NCI-H2107 treated with DMSO at 0.1 percent for 48 hours (cell line): ENCODE data around the gene FKBP5.
"Not testable (repeated sequence)": the region's sequence is repeated elsewhere in the genome, so short reads cannot be mapped to it uniquely, and the experiment has no call there.

Source experiments
- DNase-seq: peaks from one replicate; lab custom pipeline; 2025; ENCODE audit not compliant: unreplicated experiment; lab: John Stamatoyannopoulos, UW

The FKBP5 gene

GRCh38 chr6:35688605-35689322 is at the start of gene FKBP5:
Gene FKBP5, minus strand, starts transcription at chr6:35688915. Its CDS starts 46,091 bp downstream, at chr6:35642824.
- no peak for DNase-seq

DNA sequence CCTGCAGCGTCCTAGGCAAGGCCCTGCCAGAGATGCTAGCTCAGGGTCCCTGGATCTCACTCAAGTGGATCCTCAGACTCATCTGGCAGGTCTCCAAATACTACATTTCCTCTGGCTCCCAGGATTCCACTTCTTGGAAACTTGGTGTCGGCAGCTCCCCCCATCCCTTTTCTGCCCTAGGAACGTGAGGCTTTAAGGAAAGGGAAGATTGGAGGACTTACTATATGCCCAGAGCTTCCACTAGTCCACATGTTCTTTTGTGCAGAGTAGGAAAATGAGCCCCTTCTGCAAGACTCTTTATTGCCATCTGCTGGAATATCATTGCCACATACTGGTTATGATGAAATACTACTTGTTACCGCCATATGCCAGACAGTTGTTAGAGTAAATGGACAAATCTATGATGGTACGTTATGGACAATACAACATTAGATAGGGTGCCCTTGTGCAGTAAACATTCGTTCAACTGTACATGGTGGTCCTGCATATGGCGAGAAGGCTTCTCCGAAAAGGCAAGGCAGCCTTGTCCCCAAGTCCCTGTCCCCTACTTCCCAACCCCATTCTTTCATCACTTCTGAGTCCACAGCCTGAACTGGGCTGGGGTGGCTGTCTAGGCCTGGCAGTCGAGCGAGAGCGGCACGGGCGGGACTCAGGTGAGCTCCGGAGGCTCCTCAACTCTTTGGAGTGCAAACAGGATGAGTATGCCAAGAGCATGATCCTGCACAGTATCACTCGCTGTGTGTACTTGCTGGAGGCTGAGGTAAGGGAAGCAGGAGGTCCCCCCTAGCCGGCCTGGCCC is 48.9 kb upstream of the FKBP5 start:
- peak; percentile 49 for DNase-seq

- no peak for DNase-seq
These were observed 48.3 kb upstream of the FKBP5 start, which contains the start of gene ARMC12 for GRCh38 chr6:35736982-35737412. Gene ARMC12, plus strand, starts transcription at chr6:35737032. Its CDS starts 77 bp downstream, at chr6:35737109.

DNA sequence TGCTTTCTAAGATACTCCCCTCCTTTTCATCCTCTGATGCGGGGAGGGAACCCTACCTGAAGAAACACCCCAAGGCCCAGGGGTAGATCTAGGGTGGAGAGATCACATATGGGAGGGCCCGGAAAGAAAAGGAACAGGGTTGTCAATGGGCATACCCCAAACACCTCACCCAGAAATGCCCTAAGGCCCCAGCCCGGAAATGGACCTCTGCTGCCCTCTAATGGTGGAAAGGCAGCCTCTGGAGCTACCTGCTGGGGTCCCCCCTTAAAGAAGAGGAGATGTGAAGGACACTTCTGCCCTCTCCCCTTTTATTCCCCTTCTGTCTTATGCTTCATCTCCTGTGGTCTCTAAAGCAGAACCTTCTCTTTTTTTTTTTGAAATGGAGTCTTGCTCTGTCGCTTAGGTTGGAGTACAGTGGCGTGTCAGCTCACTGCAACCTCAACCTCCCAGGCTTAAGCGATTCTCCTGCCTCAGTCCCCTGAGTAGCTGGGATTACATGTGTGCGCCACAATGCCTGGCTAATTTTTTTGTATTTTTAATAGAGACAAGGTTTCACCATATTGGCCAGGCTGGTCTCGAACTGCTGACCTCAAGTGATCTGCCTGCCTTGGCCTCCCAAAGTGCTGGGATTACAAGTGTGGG is 47.7 kb upstream of the FKBP5 start:
- DNase-seq: peak; percentile 12

- no peak for DNase-seq
These were observed 46.7 kb upstream of the FKBP5 start for GRCh38 chr6:35735452-35735851.

DNA sequence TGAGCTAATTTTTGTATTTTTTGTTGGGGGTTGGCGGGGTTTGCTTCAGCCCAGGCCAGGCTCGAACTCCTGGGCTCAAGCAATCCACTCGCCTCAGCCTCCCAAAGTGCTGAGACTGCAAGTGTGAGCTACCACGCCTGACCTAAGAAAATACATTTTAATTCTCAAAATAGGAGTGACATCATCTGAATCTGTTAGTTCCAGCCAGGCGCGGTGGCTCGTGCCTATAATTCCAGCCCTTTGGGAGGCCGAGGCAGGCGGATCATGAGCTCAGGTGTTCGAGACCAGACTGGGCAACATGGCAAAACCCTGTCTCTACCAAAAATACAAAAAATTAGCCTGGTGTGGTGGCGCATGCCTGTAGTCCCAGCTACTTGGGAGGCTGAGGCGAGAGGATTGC is 45.6 kb upstream of the FKBP5 start:
- DNase-seq: not testable (repeated sequence)

GRCh38 chr6:35733633-35734032 is 44.9 kb upstream of the FKBP5 start:
- no peak for DNase-seq

DNA sequence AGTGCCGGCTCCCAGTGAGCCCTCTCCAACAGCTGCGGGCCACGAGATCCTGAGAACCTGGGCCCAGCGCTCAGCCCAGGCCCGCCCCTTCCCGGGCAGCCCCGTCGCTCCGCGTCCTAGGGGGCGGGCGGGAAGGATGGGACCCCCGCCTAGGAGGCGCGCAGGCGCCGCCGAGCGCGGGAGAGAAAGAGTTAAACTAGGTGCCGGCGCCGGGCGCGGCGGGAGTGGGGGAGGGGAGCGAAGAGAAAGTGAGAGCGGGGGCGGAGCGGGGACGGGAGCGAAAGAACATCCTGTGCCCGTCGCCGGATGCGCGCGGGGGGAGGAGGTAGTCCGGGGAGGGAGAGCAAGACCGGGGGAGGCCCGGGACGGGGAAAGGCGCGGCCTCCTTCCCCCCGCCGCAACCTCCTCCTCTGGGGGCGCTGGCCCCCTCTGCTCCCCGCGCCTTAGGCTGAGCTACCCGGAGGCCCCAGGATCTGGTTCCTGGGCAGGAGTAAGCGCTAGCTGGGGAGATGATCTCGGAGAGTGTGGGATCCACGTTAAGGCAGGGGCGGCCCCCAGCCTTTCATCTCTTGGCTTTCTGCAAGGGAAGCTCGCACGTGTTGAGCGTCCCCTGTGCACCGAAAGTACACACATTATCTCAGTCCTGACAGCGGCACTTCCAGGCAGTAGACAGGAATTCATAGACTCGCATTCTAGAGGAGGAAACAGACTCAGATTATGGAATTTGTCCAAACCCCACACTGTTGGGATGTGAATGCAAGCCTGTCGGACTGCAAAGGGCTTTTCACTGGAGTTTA is 43.2 kb upstream of the FKBP5 start:
- DNase-seq: peak; percentile 2

DNA sequence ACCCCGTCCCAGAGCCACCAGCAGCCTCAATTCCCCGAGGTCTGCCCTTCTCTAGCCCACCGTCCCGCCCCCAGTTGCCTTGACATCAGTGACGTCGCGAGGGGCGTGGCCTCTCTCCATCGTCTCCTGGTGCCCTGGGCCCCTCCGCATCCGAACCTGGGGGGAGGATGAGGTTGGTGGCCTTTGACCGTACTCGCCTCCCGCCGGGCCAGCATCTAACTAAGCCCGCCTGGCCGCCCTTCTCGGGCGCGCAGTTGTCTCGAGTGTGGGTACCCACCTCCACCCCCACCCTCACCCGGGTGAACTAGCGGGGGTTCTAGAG is 42.7 kb upstream of the FKBP5 start:
- DNase-seq: peak; percentile 34

GRCh38 chr6:35730745-35731413 is 42.2 kb upstream of the FKBP5 start:
- DNase-seq: no peak

DNA sequence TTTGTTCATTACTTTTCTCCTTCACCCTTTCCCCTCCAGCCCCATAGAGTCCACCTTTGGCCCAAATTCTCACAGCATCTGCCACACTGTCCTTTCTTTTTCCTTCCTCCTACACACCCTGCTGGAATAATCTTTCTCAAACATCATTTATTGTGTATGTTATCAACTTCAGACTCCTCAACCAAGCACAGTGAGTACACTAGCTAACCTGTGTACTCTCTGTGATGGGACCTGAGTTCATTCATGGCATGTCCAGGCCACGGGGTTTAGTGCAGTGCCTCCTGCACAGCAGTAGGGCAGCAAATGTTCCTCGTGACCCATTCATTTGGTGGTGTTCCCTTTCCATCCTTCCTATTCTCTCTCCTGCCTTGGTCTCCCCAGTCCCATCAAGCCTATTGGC is 41.0 kb upstream of the FKBP5 start:
- no peak for DNase-seq

- DNase-seq: peak; percentile 3
These were observed 40.3 kb upstream of the FKBP5 start for GRCh38 chr6:35728683-35729678.

DNA sequence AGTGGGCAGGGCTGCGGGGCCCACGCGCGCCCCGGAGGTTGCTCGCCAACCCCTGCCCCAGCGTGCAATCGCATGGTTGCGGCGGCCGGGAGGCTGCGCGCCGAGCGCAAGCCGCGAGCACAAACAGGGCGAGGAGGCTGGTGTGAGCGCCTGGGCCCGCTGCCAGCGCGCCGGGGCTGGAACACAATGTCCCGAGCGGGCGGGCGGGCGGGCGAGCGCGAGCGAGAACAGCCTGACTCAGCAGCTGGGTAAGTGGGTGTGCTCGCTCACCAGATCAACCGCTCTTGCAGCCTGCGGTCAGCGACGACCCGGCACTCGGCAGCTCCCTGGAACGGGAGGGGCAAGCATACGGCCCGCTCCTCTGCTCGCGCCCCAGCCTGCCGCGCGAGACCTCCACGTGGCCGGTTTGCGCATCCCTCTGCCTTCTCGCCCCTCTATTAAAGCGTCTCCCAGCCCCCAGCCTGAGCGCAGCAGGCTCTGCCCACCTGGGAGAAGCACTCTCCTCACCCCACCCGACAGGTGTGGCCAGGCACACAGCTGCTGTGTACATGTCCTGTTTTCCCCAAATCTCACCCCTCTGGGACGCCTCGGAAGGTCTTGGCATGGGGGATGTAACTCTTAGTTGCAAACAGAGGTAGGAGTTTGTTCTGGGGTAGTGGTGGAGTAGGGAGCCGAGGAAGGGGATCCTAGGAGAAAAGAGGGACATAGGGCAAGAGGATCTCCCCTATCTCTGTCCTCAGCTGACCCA is 39.4 kb upstream of the FKBP5 start:
- peak; percentile 52 for DNase-seq

DNA sequence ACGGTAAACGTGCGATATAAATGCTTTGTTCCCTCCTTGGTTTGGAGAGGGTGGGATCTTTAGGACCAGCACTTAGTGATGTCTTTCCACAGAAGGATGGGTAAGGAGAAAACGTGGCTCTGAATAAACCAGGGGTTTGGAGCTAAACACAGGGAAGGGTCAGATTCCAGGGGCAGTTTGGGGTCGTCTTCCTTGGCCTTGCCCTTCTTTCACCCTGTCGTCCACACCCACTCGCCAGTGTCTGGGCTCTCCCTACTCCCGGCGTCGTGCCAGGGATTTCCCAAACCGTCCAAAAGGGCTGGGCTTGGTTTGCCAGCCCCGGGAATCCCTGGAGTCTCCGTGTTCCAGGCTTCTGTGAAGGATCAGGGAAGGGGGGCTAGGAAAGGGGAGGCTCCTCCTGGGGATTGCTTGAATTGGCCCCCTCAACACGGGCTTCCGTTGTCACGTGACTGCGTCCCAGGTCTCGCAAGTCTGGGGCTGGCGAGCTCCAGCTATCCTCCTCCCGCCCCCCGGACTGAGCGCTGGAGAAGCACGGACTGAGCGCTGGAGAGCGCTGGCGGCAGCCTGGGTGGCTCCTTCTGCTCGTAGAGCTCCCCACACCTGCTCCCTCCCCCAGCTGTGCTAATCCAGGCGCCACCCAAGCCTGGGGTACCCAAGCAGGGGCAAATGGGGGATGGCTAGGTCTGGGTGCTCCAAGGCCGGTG is 38.7 kb upstream of the FKBP5 start:
- DNase-seq: peak; percentile 47

DNA sequence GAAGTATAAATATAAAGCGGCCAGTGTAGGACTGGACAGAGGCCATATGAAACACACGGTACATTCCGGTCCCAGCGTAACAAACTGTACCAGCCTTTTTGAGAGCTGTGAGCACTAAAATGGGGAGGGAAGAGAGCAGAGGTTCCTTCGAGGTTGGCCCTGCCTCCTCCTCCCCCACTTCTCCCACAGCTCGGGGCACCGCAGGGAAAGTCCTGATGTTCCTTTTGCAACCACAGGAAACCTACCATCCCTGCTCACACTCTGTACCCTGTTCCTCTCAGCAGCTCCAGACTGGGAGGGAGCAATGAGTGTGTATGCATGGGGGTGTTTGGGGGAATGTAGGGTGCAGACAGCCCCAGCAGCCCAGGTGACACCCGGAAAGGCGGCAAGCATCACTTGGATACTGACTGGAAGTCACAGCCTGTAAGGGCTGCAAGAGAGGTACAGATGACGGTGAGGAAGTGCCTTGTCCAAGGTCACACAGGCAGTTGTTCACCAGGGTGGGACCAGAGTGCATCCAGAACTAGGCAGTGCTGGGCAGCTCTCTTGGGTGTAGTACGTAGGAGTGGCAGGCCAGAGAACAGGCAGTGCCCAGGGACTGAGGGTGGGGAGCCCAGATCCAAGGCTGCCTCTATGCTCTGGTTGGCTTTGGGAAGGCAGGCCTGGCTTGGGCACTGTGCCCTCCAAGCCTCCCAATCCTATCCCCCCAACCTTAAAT is 37.2 kb upstream of the FKBP5 start:
- DNase-seq: no peak

- no peak for DNase-seq
These were observed 36.5 kb upstream of the FKBP5 start for GRCh38 chr6:35725081-35725708.

DNA sequence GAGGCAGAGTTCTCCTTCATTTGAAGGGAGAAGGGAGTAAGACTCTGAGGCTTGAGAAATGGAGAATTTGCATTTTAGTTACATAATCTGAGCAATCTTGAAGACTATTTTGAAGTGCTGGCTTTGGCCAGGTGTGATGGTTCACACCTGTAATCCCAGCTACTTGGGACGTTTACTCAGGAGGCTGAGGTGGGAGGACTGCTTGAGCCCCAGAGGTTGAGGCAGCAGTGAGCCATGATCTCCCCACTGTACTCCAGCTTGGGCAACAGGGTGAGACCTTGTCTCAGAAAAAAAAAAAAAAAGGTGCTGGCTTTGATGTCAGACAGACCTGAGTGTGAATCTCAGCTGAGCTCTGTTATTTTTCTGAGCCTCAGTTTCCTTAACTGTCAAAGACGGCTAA is 35.8 kb upstream of the FKBP5 start:
- no peak for DNase-seq
